K562 (cell line): ENCODE measurements around the gene CSMD2. TPM values are rescaled to one million over a fixed set of nuclear protein-coding genes. Genes with fewer than 3 reads are reported as not detected.

Experiments
- ATAC-seq: fragments of 200-7000 bp; cut with Tn5 transposase; 3 replicates; pipeline ENCODE4 v1.9.1; 2020; ENCODE audit warnings: moderate library complexity
- BruUV-seq: library from RNA; stranded (reverse); fragments of 400-500 nt; replicated peaks from 2 replicates; lab custom pipeline; 2021; lab: Mats Ljungman, UMichigan
- CTCF ChIA-PET: fragments of 300-600 bp; formaldehyde crosslinking; extraction: SDS; loops from one replicate; lab custom pipeline; 2021; ENCODE audit warnings: low intra/inter-chr PET ratio; lab: Yijun Ruan, JAX
- POLR2A ChIA-PET: fragments of 300-600, 350-650 bp; sonication (Branson Sonifier 250); formaldehyde crosslinking; extraction: SDS; loops from one replicate; lab custom pipeline; 2021; ENCODE audit warnings: antibody characterized with exemption, inconsistent platforms; lab: Yijun Ruan, JAX
- DNase-seq, 4 experiments: peaks; one replicate each; pipeline versions ENCODE4 v3.0.0 to v3.0.0-alpha.2; 2011 to 2018; ENCODE audit warnings: low spot score in 3 of 4, mixed read lengths in 3 of 4; ENCODE audit errors: extremely low read depth in 1 of 4
- FAIRE-seq: peaks from 2 replicates; lab custom pipeline; 2011; peaks lifted over from hg19 to GRCh38; lab: Jason Lieb, UNC
- H2AFZ ChIP-seq: 2 replicates; pipeline ENCODE4 v1.6.0; 2011; ENCODE audit warnings: low read depth, low read length, control low read depth, inconsistent platforms
- H3K27ac ChIP-seq: fragments of 200-600 bp; 3 replicates; pipeline ENCODE4 v1.8.0; 2011; ENCODE audit warnings: low read depth, mild to moderate bottlenecking, control low read depth, inconsistent platforms, low read length, moderate library complexity, mixed read lengths; ENCODE audit errors: extremely low read depth
- H3K27me3 ChIP-seq, 2 experiments: fragments of 300-600 bp in 1 of 2; 2 replicates in 1 of 2; 3 replicates in 1 of 2; pipeline versions ENCODE4 v1.6.0 to v1.8.0; 2011; ENCODE audit warnings: inconsistent platforms in 2 of 2, low read length in 2 of 2, mild to moderate bottlenecking in 1 of 2, mixed read lengths in 1 of 2, moderate library complexity in 1 of 2; ENCODE audit not compliant: control insufficient read depth in 2 of 2, insufficient read depth in 2 of 2
- H3K36me3 ChIP-seq: fragments of 300-600 bp; 3 replicates; pipeline ENCODE4 v1.8.0; 2011; ENCODE audit warnings: mild to moderate bottlenecking, low read length, inconsistent platforms; ENCODE audit not compliant: control insufficient read depth, insufficient read depth
- H3K4me1 ChIP-seq, 2 experiments: fragments of 200-600 bp in 1 of 2; replicated peaks in 1 of 2; 2 replicates in 1 of 2; 3 replicates in 1 of 2; pipeline versions ENCODE4 v1.5.1 to v1.8.0; 2011; ENCODE audit warnings: inconsistent platforms in 2 of 2, low read length in 2 of 2, mild to moderate bottlenecking in 1 of 2, mixed read lengths in 1 of 2, moderate library complexity in 1 of 2; ENCODE audit not compliant: control insufficient read depth in 2 of 2, insufficient read depth in 2 of 2
- H3K4me2 ChIP-seq: 2 replicates; pipeline ENCODE4 v1.6.1; 2011; ENCODE audit warnings: low read length, control low read depth, inconsistent platforms, mixed read lengths; ENCODE audit not compliant: insufficient read depth
- H3K4me3 ChIP-seq: fragments of 200-600 bp; sonication (generic), shearing (Covaris generic); 2 replicates; pipeline ENCODE4 v1.5.1; 2016; ENCODE audit warnings: control low read depth, inconsistent platforms
- H3K79me2 ChIP-seq: fragments of 200-600 bp; 3 replicates; pipeline ENCODE4 v1.8.0; 2011; ENCODE audit warnings: low read length, inconsistent platforms; ENCODE audit not compliant: control insufficient read depth, insufficient read depth
- H3K9ac ChIP-seq, 2 experiments: 2 replicates each; pipeline versions ENCODE4 v1.6.0 to v1.6.1; 2011; ENCODE audit warnings: low read depth in 2 of 2, low read length in 2 of 2, control low read depth in 1 of 2, inconsistent platforms in 1 of 2, mild to moderate bottlenecking in 1 of 2, mixed read lengths in 1 of 2; ENCODE audit not compliant: insufficient read depth in 1 of 2
- H3K9me1 ChIP-seq: one replicate; pipeline ENCODE4 v1.6.0; 2011; ENCODE audit warnings: inconsistent platforms, mild to moderate bottlenecking, low read length, moderate library complexity; ENCODE audit not compliant: control insufficient read depth, insufficient read depth
- H3K9me3 ChIP-seq: replicated peaks from 2 replicates; pipeline ENCODE4 v1.5.1; 2011; ENCODE audit warnings: low read depth, low read length, inconsistent platforms; ENCODE audit not compliant: control insufficient read depth, insufficient read depth
- H4K20me1 ChIP-seq: replicated peaks from 2 replicates; pipeline ENCODE4 v1.6.1; 2011; ENCODE audit warnings: low read length, inconsistent platforms, mixed read lengths; ENCODE audit not compliant: control insufficient read depth, insufficient read depth
- CBX8 ChIP-seq: fragments of 200-600 bp; sonication (generic); IDR thresholded peaks from 2 replicates; pipeline ENCODE4 v1.6.1; 2012; ENCODE audit warnings: borderline replicate concordance, mixed run types, low read depth, mild to moderate bottlenecking, moderate library complexity, mixed read lengths, low read length, control low read depth, inconsistent platforms; ENCODE audit not compliant: poor library complexity, severe bottlenecking; ENCODE audit errors: extremely low read depth
- IRF9 ChIP-seq: fragments of 450-650 bp; IDR thresholded peaks from 2 replicates; pipeline ENCODE4 v1.6.1; 2016; ENCODE audit warnings: missing biosample characterization, missing genetic modification characterization
- SMARCE1 ChIP-seq: fragments of 450-650 bp; IDR thresholded peaks from 2 replicates; pipeline ENCODE4 v1.7.1; 2016; ENCODE audit warnings: mild to moderate bottlenecking
- TOE1 ChIP-seq, 2 experiments: fragments of 450-650 bp in 1 of 2; sonication (generic) in 1 of 2; formaldehyde crosslinking in 1 of 2; IDR thresholded peaks; 2 replicates each; pipeline versions ENCODE4 v1.7.1 to v1.8.0; 2016 to 2022; ENCODE audit warnings: borderline replicate concordance in 2 of 2, mild to moderate bottlenecking in 2 of 2, antibody characterized with exemption in 1 of 2, inconsistent platforms in 1 of 2, low read depth in 1 of 2, missing genetic modification reagents in 1 of 2, moderate library complexity in 1 of 2
- ZNF778 ChIP-seq: fragments of 450-650 bp; formaldehyde crosslinking; IDR thresholded peaks from 2 replicates; pipeline ENCODE4 v1.4.0; 2020; ENCODE audit warnings: mild to moderate bottlenecking, moderate library complexity
- WGBS: fragments of 100-300 bp; shearing (Covaris generic); methylation state at CpG from one replicate; pipeline ENCODE4 v1.1.6; 2016; ENCODE audit warnings: low coverage, mixed read lengths; ENCODE audit not compliant: insufficient coverage; ENCODE audit errors: missing lambda C conversion rate; 5-methylcytosine and 5-hydroxymethylcytosine counted together
- in situ Hi-C: fragments of 300-500 bp; cut with MboI; formaldehyde crosslinking; loops from 4 replicates; pipeline ENCODE4 v1.15.0; 2018; ENCODE audit warnings: inconsistent platforms, mixed read lengths
- intact Hi-C: fragments of 100-400 bp; cut with micrococcal nuclease; formaldehyde crosslinking; loops from 2 replicates; pipeline ENCODE4 v1.14.2; 2022
- polyA plus RNA-seq, 8 experiments: library from polyadenylated mRNA; depleted of rRNA in 4 of 8; stranded (reverse) in 5 of 8; unstranded in 3 of 8; fragments of >200 nt; fragmentation: Nextera tagmentation in 2 of 8; fragmentation: Illumina TruSeq in 1 of 8; extraction: Ambion mirVana in 2 of 8; extraction: Trizol in 1 of 8; gene quantifications; 2 replicates each; pipeline versions ENCODE4 v1.2.1 to v1.2.3, GENCODE V29; 2011 to 2014; ENCODE audit warnings: inconsistent platforms in 1 of 8, missing spikeins in 1 of 8
- total RNA-seq, 7 experiments: library from RNA; depleted of rRNA in 6 of 7; stranded (reverse); fragments of >200 nt in 6 of 7; fragmentation: Illumina TruSeq in 2 of 7; extraction: Trizol in 2 of 7; gene quantifications; 2 replicates each; pipeline versions ENCODE4 v1.2.1 to v1.2.3, GENCODE V29; 2011 to 2021; ENCODE audit warnings: low replicate concordance in 1 of 7

Gene CSMD2
- total and polyA plus RNA-seq, 9 of the 15 experiments (the other 6 are each of a cell fraction or from before 2014, with no cell fraction given) = not detected

DNA sequence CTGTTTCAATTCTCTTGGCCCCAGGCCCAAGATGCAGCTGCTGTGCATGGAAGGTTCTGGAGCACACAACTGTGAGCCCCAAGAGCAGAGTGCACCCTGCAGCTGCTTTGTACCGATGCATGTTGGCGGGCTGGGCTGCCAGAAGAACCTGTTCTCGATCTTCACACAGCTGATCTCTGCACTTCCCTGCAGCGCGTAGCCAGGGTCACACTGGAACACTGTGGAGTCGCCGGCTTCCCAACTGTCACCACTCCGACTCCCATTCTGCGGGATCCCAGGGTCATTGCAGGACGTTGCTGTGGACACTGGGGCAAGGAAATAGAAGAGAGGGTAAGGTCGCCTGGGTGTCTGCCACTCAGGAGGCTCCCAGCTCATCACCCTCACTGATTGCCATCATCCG, 507.2 kb downstream of the CSMD2 start:
- WGBS = under 1% methylated on average over 12 of the region's 12 CpGs
- H3K4me2 ChIP-seq = no peak overlapping the region
- no peaks in the 10 kb centered on the region for H3K79me2 ChIP-seq
- POLR2A ChIA-PET = no interaction called here
- CTCF ChIA-PET = no interaction called here
- H3K9me1 ChIP-seq = no peaks in the 10 kb centered on the region
- TF ChIP-seq CBX8 (no peak), TOE1 (IDR thresholded peaks at IDR 0.05; ENCODE audit: borderline replicate concordance) (no peak), TOE1 (CRISPR knock-in tag; IDR thresholded peaks at IDR 0.05; ENCODE audit: borderline replicate concordance, low read depth) (no peak), SMARCE1 (no peak), ZNF778 (CRISPR knock-in tag) (no peak), IRF9 (tag) (no peak)
- H3K9me3 ChIP-seq = no peaks in the 10 kb centered on the region
- no peak overlapping the region for H2AFZ ChIP-seq
- in situ Hi-C loops (no loop called here), intact Hi-C loops (no loop called here)
- H3K27me3 ChIP-seq = peaks cover 3 to 25% of the 10 kb centered on the region in 2 experiments; a peak in 3 of 5 replicates
- no peak overlapping the region for H3K4me3 ChIP-seq
- FAIRE-seq (no peak), DNase-seq (no peak), ATAC-seq (no peak)
- no peaks in the 10 kb centered on the region for H3K36me3 ChIP-seq
- H3K27ac ChIP-seq = no peak overlapping the region
- H3K9ac ChIP-seq = no peak overlapping the region
- H3K4me1 ChIP-seq = no peaks in the 10 kb centered on the region
- no TSS peak for BruUV-seq
- no peaks in the 10 kb centered on the region for H4K20me1 ChIP-seq
